SU-DHL-6 (cell line): Measurements from ENCODE around the gene CAPN5.

Experiments used
- H2AFZ ChIP-seq: fragments of 200-600 bp; sonication (generic); 2 replicates; pipeline ENCODE4 v1.6.1; 2014; ENCODE audit warnings: low read depth, mild to moderate bottlenecking, moderate library complexity, mixed read lengths, antibody characterized with exemption, low read length; ENCODE audit not compliant: severe bottlenecking
- H3F3A ChIP-seq: fragments of 200-600 bp; shearing (Covaris generic); 2 replicates; pipeline ENCODE4 v1.6.0; 2016; ENCODE audit warnings: antibody characterized with exemption, mild to moderate bottlenecking; ENCODE audit not compliant: insufficient read depth
- H3K27ac ChIP-seq: fragments of 200-600 bp; sonication (generic); 2 replicates; pipeline ENCODE4 v1.5.1; 2016; ENCODE audit warnings: low read depth, mild to moderate bottlenecking, low read length, moderate library complexity, mixed read lengths
- H3K27me3 ChIP-seq: fragments of 200-600 bp; sonication (generic), shearing (Covaris generic); 2 replicates; pipeline ENCODE4 v1.6.0; 2014; ENCODE audit warnings: mild to moderate bottlenecking, low read length
- H3K36me3 ChIP-seq: fragments of 200-600 bp; sonication (generic); 2 replicates; pipeline ENCODE4 v1.6.1; 2014; ENCODE audit warnings: mild to moderate bottlenecking, low read length, mixed read lengths
- H3K4me2 ChIP-seq: fragments of 300-600, 200-600 bp; shearing (Covaris generic), sonication (generic); 2 replicates; pipeline ENCODE4 v1.6.0; 2014; ENCODE audit warnings: low read length, low read depth, mild to moderate bottlenecking; ENCODE audit not compliant: poor library complexity, severe bottlenecking
- H3K4me3 ChIP-seq: fragments of 200-600 bp; sonication (generic); 2 replicates; pipeline ENCODE4 v1.5.1; 2014; ENCODE audit warnings: antibody characterized with exemption, low read length, mild to moderate bottlenecking, mixed read lengths; ENCODE audit not compliant: insufficient read depth, poor library complexity, severe bottlenecking
- H3K79me2 ChIP-seq: fragments of 200-600 bp; sonication (generic); 2 replicates; pipeline ENCODE4 v1.6.1; 2014; ENCODE audit warnings: mild to moderate bottlenecking, low read length, moderate library complexity; ENCODE audit not compliant: insufficient read depth
- H3K9ac ChIP-seq: fragments of 200-600 bp; sonication (generic); 2 replicates; pipeline ENCODE4 v1.7.0; 2014; ENCODE audit warnings: mild to moderate bottlenecking, low read length
- H3K9me2 ChIP-seq: fragments of 200-600 bp; sonication (generic); replicated peaks from 2 replicates; pipeline ENCODE4 v1.6.1; 2014; ENCODE audit warnings: low read length; ENCODE audit not compliant: insufficient read depth
- H3K9me3 ChIP-seq: fragments of 200-600 bp; sonication (generic); 2 replicates; pipeline ENCODE4 v1.6.1; 2014; ENCODE audit warnings: low read length, mixed read lengths; ENCODE audit not compliant: insufficient read depth
- H4K20me1 ChIP-seq: fragments of 200-600 bp; sonication (generic); 2 replicates; pipeline ENCODE4 v1.6.1; 2014; ENCODE audit warnings: low read depth, mild to moderate bottlenecking, antibody characterized with exemption, low read length, moderate library complexity, mixed read lengths
- CTCF ChIP-seq: fragments of 200-600 bp; sonication (generic); IDR thresholded peaks from one replicate; pipeline ENCODE4 v1.5.1; 2017; ENCODE audit warnings: antibody characterized with exemption, mild to moderate bottlenecking, low read length, moderate library complexity; ENCODE audit not compliant: insufficient read depth, poor library complexity, severe bottlenecking
- EZH2phosphoT487 ChIP-seq: fragments of 200-600 bp; sonication (generic), shearing (Covaris generic); conservative IDR thresholded peaks from 2 replicates; pipeline ENCODE4 v1.6.1; 2018; ENCODE audit warnings: mild to moderate bottlenecking, antibody characterized with exemption, low read length, moderate library complexity, mixed read lengths

Gene CAPN5

GRCh38 chr11:77154381-77155081 is 87.8 kb downstream of the CAPN5 start:
- H3K9ac ChIP-seq, result no peak overlapping the region
- no peak overlapping the region for H2AFZ ChIP-seq
- H3K27ac ChIP-seq, result no peak overlapping the region

GRCh38 chr11:77155082-77155475 is 88.3 kb downstream of the CAPN5 start:
- no peaks in the 10 kb centered on the region for H3K79me2 ChIP-seq
- no peaks in the 10 kb centered on the region for H3F3A ChIP-seq
- TF ChIP-seq CTCF, result no peak
- no peak for TF ChIP-seq EZH2phosphoT487
- H3K4me2 ChIP-seq, result no peak overlapping the region
- H4K20me1 ChIP-seq, result no peaks in the 10 kb centered on the region
- no peaks in the 10 kb centered on the region for H3K36me3 ChIP-seq
- no peak overlapping the region for H3K27ac ChIP-seq
- H3K9me3 ChIP-seq, result no peaks in the 10 kb centered on the region
- no peak overlapping the region for H2AFZ ChIP-seq
- no peaks in the 10 kb centered on the region for H3K9me2 ChIP-seq
- no peak overlapping the region for H3K4me3 ChIP-seq
- H3K9ac ChIP-seq, result no peak overlapping the region
- no peaks in the 10 kb centered on the region for H3K27me3 ChIP-seq

More at GRCh38 chr11:77154381-77155081, 87.8 kb downstream of the CAPN5 start:
- Histone ChIP-seq H3K36me3 (no peaks in the 10 kb centered on the region), H3F3A (no peaks in the 10 kb centered on the region), H4K20me1 (no peaks in the 10 kb centered on the region), H3K9me3 (no peaks in the 10 kb centered on the region), H3K4me2 (no peak overlapping the region), H3K4me3 (no peak overlapping the region), H3K79me2 (no peaks in the 10 kb centered on the region), H3K27me3 (no peaks in the 10 kb centered on the region), H3K9me2 (no peaks in the 10 kb centered on the region)
- TF ChIP-seq CTCF (no peak), EZH2phosphoT487 (no peak)

GRCh38 chr11:77155556-77156130 is 88.9 kb downstream of the CAPN5 start:
- Histone ChIP-seq H3K9ac (no peak overlapping the region), H3K27ac (no peak overlapping the region), H3K36me3 (no peaks in the 10 kb centered on the region), H3K27me3 (no peaks in the 10 kb centered on the region), H2AFZ (no peak overlapping the region), H3K4me3 (no peak overlapping the region), H3K9me2 (no peaks in the 10 kb centered on the region), H3K4me2 (no peak overlapping the region), H3K79me2 (no peaks in the 10 kb centered on the region), H3K9me3 (no peaks in the 10 kb centered on the region), H4K20me1 (no peaks in the 10 kb centered on the region), H3F3A (no peaks in the 10 kb centered on the region)
- no peak for TF ChIP-seq EZH2phosphoT487
